ENCODE data around the gene RMND5A. TPM values are rescaled to one million over a fixed set of nuclear protein-coding genes. Genes with fewer than 3 reads are reported as not detected.

Gene RMND5A, protein sequence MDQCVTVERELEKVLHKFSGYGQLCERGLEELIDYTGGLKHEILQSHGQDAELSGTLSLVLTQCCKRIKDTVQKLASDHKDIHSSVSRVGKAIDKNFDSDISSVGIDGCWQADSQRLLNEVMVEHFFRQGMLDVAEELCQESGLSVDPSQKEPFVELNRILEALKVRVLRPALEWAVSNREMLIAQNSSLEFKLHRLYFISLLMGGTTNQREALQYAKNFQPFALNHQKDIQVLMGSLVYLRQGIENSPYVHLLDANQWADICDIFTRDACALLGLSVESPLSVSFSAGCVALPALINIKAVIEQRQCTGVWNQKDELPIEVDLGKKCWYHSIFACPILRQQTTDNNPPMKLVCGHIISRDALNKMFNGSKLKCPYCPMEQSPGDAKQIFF
- 37.2 and 44.0 TPM in 2 replicates for total RNA-seq

DNA sequence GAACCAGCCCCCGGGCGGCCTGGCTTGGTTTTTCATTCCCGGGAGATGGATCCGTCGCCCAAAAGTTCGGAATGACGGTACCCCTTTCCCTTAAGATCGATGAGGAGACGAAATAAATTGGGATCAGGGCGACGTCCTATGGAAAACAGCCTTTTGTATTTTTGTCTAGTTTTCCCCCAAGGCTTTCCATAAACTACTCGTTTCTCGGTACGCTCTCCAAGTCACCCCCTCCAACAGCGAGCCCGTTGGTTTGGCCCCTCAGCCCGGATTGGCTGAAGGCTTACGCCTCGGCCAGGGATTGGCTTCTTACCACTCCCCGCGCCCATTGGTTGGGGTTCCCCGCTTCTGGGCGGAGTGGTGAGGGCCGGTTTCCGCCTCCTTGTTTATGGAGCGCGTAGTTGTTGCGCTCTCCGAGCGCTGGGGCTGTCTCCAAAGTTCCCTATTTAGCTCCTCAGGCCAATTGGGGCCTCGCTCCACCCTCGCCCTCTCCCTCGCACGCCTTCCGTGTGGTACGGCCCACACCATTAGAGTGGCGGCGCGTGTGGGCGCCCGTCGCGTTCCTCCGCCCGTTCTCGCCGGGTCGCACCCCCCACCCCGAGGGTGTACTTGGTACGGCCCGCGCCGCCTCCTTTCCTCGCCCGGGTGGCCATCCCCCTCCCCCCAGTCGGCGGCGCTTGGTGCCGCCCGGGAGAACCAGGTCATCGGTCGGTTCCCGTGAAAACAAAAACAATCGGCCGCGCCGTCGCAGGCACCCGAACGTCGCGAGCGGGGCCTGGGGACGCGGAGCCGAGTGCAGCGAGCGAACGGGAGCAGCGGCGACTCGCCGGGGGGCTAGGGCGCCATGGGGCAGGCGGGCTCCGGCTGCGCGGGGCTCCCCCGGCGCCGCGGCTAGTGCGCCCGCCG lies at the start of gene RMND5A:
Gene RMND5A (plus strand): TSS at position 655 of the 903 bp plus-strand sequence. CDS start 377 bp downstream, outside the sequence.

DNA sequence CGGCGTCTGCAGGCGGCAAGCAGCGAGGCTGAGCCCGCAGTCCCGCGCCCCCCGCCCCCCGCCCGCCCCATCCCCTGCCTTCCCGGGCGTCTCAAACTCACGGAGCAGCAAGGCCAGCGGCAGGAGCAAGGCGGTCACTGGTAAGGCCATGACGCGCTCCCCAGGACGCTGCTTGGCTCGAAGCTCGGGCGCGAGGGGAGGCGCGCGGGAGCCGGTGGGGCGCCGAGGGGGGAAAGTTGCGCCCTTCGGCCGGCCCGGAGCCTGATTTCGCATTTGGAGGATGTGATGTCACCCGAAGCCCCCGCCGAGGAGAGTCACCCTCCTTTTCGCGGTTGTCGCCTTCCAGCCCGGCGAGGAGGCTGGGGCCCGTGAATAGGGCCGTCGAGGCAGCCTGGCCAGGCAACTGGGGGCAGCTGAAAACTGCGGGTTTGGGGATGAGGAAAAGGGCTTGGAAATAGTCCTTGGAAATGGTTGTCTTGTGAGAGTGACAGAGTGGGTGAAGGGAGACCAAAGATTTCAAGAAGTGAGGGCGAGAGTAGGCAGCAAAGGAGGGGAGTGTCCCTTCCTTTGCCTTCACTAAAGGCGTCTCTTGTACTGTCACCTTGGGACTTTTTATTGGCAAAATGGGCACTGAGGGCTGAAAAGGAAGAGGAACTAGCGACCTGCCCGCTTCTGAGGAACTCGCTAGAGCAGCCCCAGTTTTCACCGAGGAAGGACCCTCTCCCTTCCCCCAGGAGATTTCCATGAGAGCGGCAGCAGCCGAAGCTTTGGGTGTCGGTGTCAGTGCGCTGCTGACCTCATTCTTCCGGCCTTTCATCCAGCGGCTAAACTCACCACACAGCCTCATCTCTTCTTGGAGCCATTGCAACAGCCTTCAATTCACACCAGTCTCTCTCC lies 70.8 kb downstream of the RMND5A start, which contains the start of gene CD8A:
Gene CD8A (minus strand): TSS at position 238 of the 897 bp plus-strand sequence. CDS start 88 bp downstream, at position 150.

Other genes starting within 250 kb of the RMND5A start
- 57.8 and 70.0 TPM in 2 replicates for gene CHMP3, start 156.8 kb upstream of the RMND5A start, total RNA-seq
- 25.5 and 28.6 TPM in 2 replicates for gene RNF103, start 96.4 kb upstream of the RMND5A start, total RNA-seq
- gene CD8A, start 70.6 kb downstream of the RMND5A start, total RNA-seq = not detected in 2 replicates
- not detected in 2 replicates for gene CD8B, start 141.6 kb downstream of the RMND5A start, total RNA-seq
- under 0.01 and 2.1 TPM in 2 replicates for gene RGPD1, start 221.8 kb downstream of the RMND5A start, total RNA-seq